ENCODE data around the gene VWF. TPM values are rescaled to one million over a fixed set of nuclear protein-coding genes. Genes with fewer than 3 reads are reported as not detected.

The VWF gene
- total RNA-seq, 4 donors from 2014 or later = 78.8 to 118 (median 101) TPM

GRCh38 chr12:6059860-6060565 lies 64.5 kb downstream of the VWF start:
- DNase-seq (no peak), ATAC-seq (no peak)
- Histone ChIP-seq H3K9me3 (no peaks in the 10 kb centered on the region), H3K27ac (no peak overlapping the region), H3K27me3 (peaks cover 14 to 18% (median 14%) of the 10 kb centered on the region in 3 donors), H3K4me3 (no peak overlapping the region), H3K4me1 (no peaks in the 10 kb centered on the region), H3K36me3 (no peaks in the 10 kb centered on the region)
- intact Hi-C loops (cut with DNase I; ENCODE audit: low total_unique reads) = no loop called here
- TF ChIP-seq POLR2A (IDR thresholded peaks at IDR 0.05) = no peak
- in situ Hi-C loops (cut with MboI; ENCODE audit: low sequenced_read_pairs in 4 of 4) = loop anchor here in 2 of 4 donors (5.0 to 10.0 kb wide), 3 partner anchors 135 to 227 kb away; no protein-coding TSS in a partner anchor

GRCh38 chr12:6059221-6059620 lies 65.2 kb downstream of the VWF start:
- no peak for DNase-seq
- intact Hi-C loops (cut with DNase I; ENCODE audit: low total_unique reads) (no loop called here), in situ Hi-C loops (cut with MboI; ENCODE audit: low sequenced_read_pairs in 4 of 4) (no loop called here)
- Histone ChIP-seq H3K9me3 (no peaks in the 10 kb centered on the region), H3K27me3 (peaks cover 14 to 18% (median 18%) of the 10 kb centered on the region in 3 donors), H3K4me1 (no peaks in the 10 kb centered on the region), H3K27ac (no peak overlapping the region), H3K4me3 (no peak overlapping the region), H3K36me3 (no peaks in the 10 kb centered on the region)
- no peak for ATAC-seq
- TF ChIP-seq POLR2A (IDR thresholded peaks at IDR 0.05) (no peak), CTCF (IDR thresholded peaks at IDR 0.05 in 4 of 5, conservative IDR thresholded peaks at IDR 0.05 in 1 of 5) (no peak)

DNA sequence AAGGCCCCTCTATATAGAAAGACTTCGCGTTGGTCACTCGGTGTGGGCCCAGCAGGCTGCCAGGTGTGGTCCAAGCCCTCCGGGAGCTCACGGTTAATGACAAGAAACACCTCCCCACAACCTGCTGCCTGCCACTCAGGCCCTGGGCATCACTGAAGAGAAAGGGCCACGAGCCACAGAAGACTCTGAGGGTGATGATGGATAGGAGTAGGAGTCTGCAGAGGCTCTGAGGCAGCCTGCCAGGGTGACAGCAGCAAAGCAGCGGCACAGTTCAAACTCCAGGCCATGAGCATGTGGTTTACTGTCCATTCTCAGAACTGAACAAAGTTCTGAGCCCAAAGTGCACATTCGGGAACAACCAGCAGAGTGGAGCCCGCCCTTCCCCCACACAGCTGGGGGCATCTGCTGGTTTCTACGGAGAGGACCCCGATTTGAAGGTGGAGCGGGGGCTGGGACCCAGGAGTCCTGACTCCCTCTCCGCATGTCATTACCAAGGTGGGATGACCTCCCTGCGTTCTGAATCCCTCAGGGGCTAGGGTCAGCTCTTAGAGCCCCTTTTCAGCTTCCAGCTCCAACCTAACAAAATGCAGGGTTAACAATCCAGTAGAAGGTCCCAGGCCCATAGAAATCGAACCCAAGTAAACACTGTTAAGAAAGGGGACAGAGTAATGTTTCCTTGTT lies 65.8 kb downstream of the VWF start:
- no peak for DNase-seq
- H3K36me3 ChIP-seq = no peaks in the 10 kb centered on the region
- in situ Hi-C loops (cut with MboI; ENCODE audit: low sequenced_read_pairs in 4 of 4) = no loop called here

DNA sequence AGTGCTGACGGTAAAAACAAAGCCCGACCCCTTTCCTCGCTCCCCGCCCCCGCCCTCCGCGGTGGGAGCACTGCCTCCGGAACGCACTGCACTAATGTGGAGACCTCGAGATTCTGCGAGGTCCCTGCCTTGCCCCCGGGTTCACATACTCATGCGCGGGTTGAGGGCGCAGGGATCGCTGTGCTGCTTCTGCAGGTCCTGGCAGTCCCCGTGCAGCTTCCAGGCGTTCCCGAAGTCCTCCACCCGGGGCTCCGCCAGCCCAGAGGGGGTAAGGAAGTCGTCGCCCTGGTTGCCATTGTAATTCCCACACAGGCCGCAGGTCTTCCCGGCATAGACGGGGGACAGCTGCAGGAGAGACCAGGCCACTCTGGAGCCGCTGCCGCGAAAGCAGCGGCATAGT lies 66.8 kb downstream of the VWF start:
- Histone ChIP-seq H3K9me3 (no peaks in the 10 kb centered on the region), H3K36me3 (no peaks in the 10 kb centered on the region), H3K27ac (no peak overlapping the region), H3K4me3 (no peak overlapping the region), H3K27me3 (peaks cover 14 to 18% (median 18%) of the 10 kb centered on the region in 3 donors), H3K4me1 (no peaks in the 10 kb centered on the region)
- DNase-seq = no peak
- TF ChIP-seq CTCF (IDR thresholded peaks at IDR 0.05 in 4 of 5, conservative IDR thresholded peaks at IDR 0.05 in 1 of 5) = no peak
- no peak for TF ChIP-seq POLR2A (IDR thresholded peaks at IDR 0.05)
- intact Hi-C loops (cut with DNase I; ENCODE audit: low total_unique reads) = no loop called here
- ATAC-seq = no peak
- in situ Hi-C loops (cut with MboI; ENCODE audit: low sequenced_read_pairs in 4 of 4) = no loop called here

More for the DNA sequence above, 65.8 kb downstream of the VWF start:
- Histone ChIP-seq H3K4me1 (no peaks in the 10 kb centered on the region), H3K27me3 (peaks cover 14 to 18% (median 18%) of the 10 kb centered on the region in 3 donors), H3K27ac (no peak overlapping the region), H3K9me3 (no peaks in the 10 kb centered on the region), H3K4me3 (no peak overlapping the region)
- TF ChIP-seq CTCF (IDR thresholded peaks at IDR 0.05 in 4 of 5, conservative IDR thresholded peaks at IDR 0.05 in 1 of 5) = no peak
- no peak for TF ChIP-seq POLR2A (IDR thresholded peaks at IDR 0.05)
- intact Hi-C loops (cut with DNase I; ENCODE audit: low total_unique reads) = no loop called here
- no peak for ATAC-seq

All from gastrocnemius medialis (tissue), 4 donors.